Neuronal stem cell (in vitro differentiated cells): ENCODE measurements around the gene APOA1.

Experiments
- DNase-seq: peaks from one replicate; pipeline ENCODE4 v3.0.0-alpha.2; 2013; ENCODE audit warnings: low spot score
- H2AFZ ChIP-seq: one replicate; pipeline ENCODE4 v1.6.1; 2013; ENCODE audit warnings: mild to moderate bottlenecking, low read length, inconsistent platforms
- H2AK5ac ChIP-seq: 2 replicates; pipeline ENCODE4 v1.6.1; 2013; ENCODE audit warnings: low read depth, mild to moderate bottlenecking, inconsistent platforms, low read length, moderate library complexity, mixed read lengths
- H2BK120ac ChIP-seq: 2 replicates; pipeline ENCODE4 v1.6.1; 2013; ENCODE audit warnings: low read depth, mild to moderate bottlenecking, inconsistent platforms, low read length, moderate library complexity, mixed read lengths
- H2BK12ac ChIP-seq: one replicate; pipeline ENCODE4 v1.6.1; 2013; ENCODE audit warnings: low read length, inconsistent platforms
- H2BK15ac ChIP-seq: 2 replicates; pipeline ENCODE4 v1.6.1; 2013; ENCODE audit warnings: mild to moderate bottlenecking, low read length, inconsistent platforms, mixed read lengths
- H2BK5ac ChIP-seq: one replicate; pipeline ENCODE4 v1.6.1; 2013; ENCODE audit warnings: inconsistent platforms, mild to moderate bottlenecking, low read length, moderate library complexity
- H3K14ac ChIP-seq: one replicate; pipeline ENCODE4 v1.6.1; 2013; ENCODE audit warnings: low read length, inconsistent platforms
- H3K18ac ChIP-seq: 2 replicates; pipeline ENCODE4 v1.6.1; 2013; ENCODE audit warnings: low read length, inconsistent platforms
- H3K23ac ChIP-seq: 2 replicates; pipeline ENCODE4 v1.6.1; 2013; ENCODE audit warnings: low read depth, mild to moderate bottlenecking, mixed read lengths, low read length, inconsistent platforms; ENCODE audit not compliant: poor library complexity
- H3K27ac ChIP-seq: replicated peaks from 3 replicates; pipeline ENCODE4 v1.5.1; 2013; ENCODE audit warnings: low read length, inconsistent platforms
- H3K27me3 ChIP-seq, 3 experiments: 2 replicates each; pipeline ENCODE4 v1.6.1; 2013; ENCODE audit warnings: low read length in 3 of 3, mild to moderate bottlenecking in 2 of 3, inconsistent platforms in 1 of 3, low read depth in 1 of 3, mixed read lengths in 1 of 3, moderate library complexity in 1 of 3; ENCODE audit not compliant: control insufficient read depth in 3 of 3, insufficient read depth in 3 of 3
- H3K36me3 ChIP-seq, 2 donors: replicated peaks in 1 of 2; 2 replicates each; pipeline ENCODE4 v1.6.1; 2013; ENCODE audit warnings: low read length in 2 of 2; ENCODE audit not compliant: control insufficient read depth in 2 of 2, insufficient read depth in 2 of 2
- H3K4ac ChIP-seq: 2 replicates; pipeline ENCODE4 v1.6.1; 2013; ENCODE audit warnings: inconsistent platforms, mild to moderate bottlenecking, low read length, moderate library complexity
- H3K4me1 ChIP-seq, 2 donors: 1 replicate in 1 of 2; 2 replicates in 1 of 2; pipeline ENCODE4 v1.6.1; 2013; ENCODE audit warnings: low read length in 2 of 2, low read depth in 1 of 2; ENCODE audit not compliant: control insufficient read depth in 2 of 2, insufficient read depth in 1 of 2
- H3K4me2 ChIP-seq: one replicate; pipeline ENCODE4 v1.6.1; 2013; ENCODE audit warnings: mild to moderate bottlenecking, low read length, inconsistent platforms; ENCODE audit not compliant: insufficient read depth, poor library complexity, severe bottlenecking
- H3K4me3 ChIP-seq, 2 donors: 2 replicates each; pipeline ENCODE4 v1.5.1; 2013; ENCODE audit warnings: low read length in 2 of 2, mild to moderate bottlenecking in 2 of 2, inconsistent platforms in 1 of 2, moderate library complexity in 1 of 2
- H3K79me1 ChIP-seq: one replicate; pipeline ENCODE4 v1.6.1; 2013; ENCODE audit warnings: low read depth, mild to moderate bottlenecking, inconsistent platforms, low read length, moderate library complexity
- H3K9ac ChIP-seq: one replicate; pipeline ENCODE4 v1.6.1; 2013; ENCODE audit warnings: mild to moderate bottlenecking, low read depth, low read length, inconsistent platforms; ENCODE audit not compliant: poor library complexity
- H3K9me3 ChIP-seq, 2 donors: replicated peaks in 1 of 2; 2 replicates each; pipeline versions ENCODE3 to v1.6.1; 2013; ENCODE audit warnings: low read length in 2 of 2, mild to moderate bottlenecking in 2 of 2, inconsistent platforms in 1 of 2, low read depth in 1 of 2, mixed read lengths in 1 of 2, moderate library complexity in 1 of 2; ENCODE audit not compliant: control insufficient read depth in 2 of 2, insufficient read depth in 1 of 2
- H4K8ac ChIP-seq: one replicate; pipeline ENCODE4 v1.6.1; 2013; ENCODE audit warnings: low read depth, mild to moderate bottlenecking, inconsistent platforms, low read length, moderate library complexity
- H4K91ac ChIP-seq: one replicate; pipeline ENCODE4 v1.6.1; 2013; ENCODE audit warnings: low read length, low read depth, mild to moderate bottlenecking, inconsistent platforms; ENCODE audit not compliant: poor library complexity
- WGBS, 2 donors: extraction: QIAGEN DNeasy Blood & Tissue Kit; methylation state at CpG; one replicate each; pipeline ENCODE4 v1.1.7; 2013; ENCODE audit warnings: missing lambda C conversion rate in 2 of 2, mixed read lengths in 1 of 2; ENCODE audit not compliant: insufficient read length in 2 of 2, insufficient replicate concordance in 1 of 2; ENCODE audit errors: extremely low coverage in 2 of 2; 5-methylcytosine and 5-hydroxymethylcytosine counted together

Gene APOA1

GRCh38 chr11:116812109-116812508, 25.3 kb downstream of the APOA1 start:
- WGBS, 2 donors: no CpG with 5 or more reads among the region's 4 CpGs
- Histone ChIP-seq H3K4ac (no peak overlapping the region), H3K4me2 (no peak overlapping the region), H2BK5ac (no peak overlapping the region), H4K91ac (no peak overlapping the region), H3K27me3 (no peaks in the 10 kb centered on the region), H3K9ac (no peak overlapping the region), H2BK12ac (no peak overlapping the region), H3K79me1 (no peaks in the 10 kb centered on the region), H3K4me1 (no peaks in the 10 kb centered on the region), H3K9me3 (no peaks in the 10 kb centered on the region), H2BK120ac (no peak overlapping the region), H2AK5ac (no peak overlapping the region), H4K8ac (no peak overlapping the region), H2BK15ac (no peak overlapping the region), H3K23ac (no peak overlapping the region), H3K4me3 (no peak overlapping the region), H3K18ac (no peak overlapping the region), H3K27ac (no peak overlapping the region), H3K14ac (no peak overlapping the region), H3K36me3 (no peaks in the 10 kb centered on the region), H2AFZ (no peak overlapping the region)
- DNase-seq: no peak

GRCh38 chr11:116811194-116811593, 26.2 kb downstream of the APOA1 start:
- H2AFZ ChIP-seq: peak overlapping the region; percentile 35
- H3K27me3 ChIP-seq: peaks cover 0 to 5% (median 0%) of the 10 kb centered on the region in 3 experiments
- H3K23ac ChIP-seq: no peak overlapping the region
- no peak overlapping the region for H2BK12ac ChIP-seq
- H3K27ac ChIP-seq: no peak overlapping the region
- no peak overlapping the region for H2BK5ac ChIP-seq
- no peak overlapping the region for H2AK5ac ChIP-seq
- no peak overlapping the region for H3K4me3 ChIP-seq
- H2BK15ac ChIP-seq: no peak overlapping the region
- no peaks in the 10 kb centered on the region for H3K36me3 ChIP-seq
- no peaks in the 10 kb centered on the region for H3K9me3 ChIP-seq
- H3K18ac ChIP-seq: no peak overlapping the region
- H3K4me2 ChIP-seq: no peak overlapping the region
- no peak for DNase-seq
- no peak overlapping the region for H3K4ac ChIP-seq
- H3K14ac ChIP-seq: no peak overlapping the region
- no CpG with 5 or more reads among the region's 3 CpGs for WGBS, 2 donors
- no peaks in the 10 kb centered on the region for H3K79me1 ChIP-seq
- no peak overlapping the region for H3K9ac ChIP-seq
- no peak overlapping the region for H4K8ac ChIP-seq
- no peaks in the 10 kb centered on the region for H3K4me1 ChIP-seq
- no peak overlapping the region for H2BK120ac ChIP-seq
- H4K91ac ChIP-seq: no peak overlapping the region

GRCh38 chr11:116808262-116809175, 28.9 kb downstream of the APOA1 start:
- Histone ChIP-seq H3K27me3 (peaks cover 0 to 18% (median 0%) of the 10 kb centered on the region in 3 experiments), H2BK120ac (no peak overlapping the region), H3K4me1 (no peaks in the 10 kb centered on the region), H4K8ac (no peak overlapping the region), H3K27ac (no peak overlapping the region), H3K4me3 (no peak overlapping the region), H2AK5ac (no peak overlapping the region), H2BK12ac (no peak overlapping the region), H3K23ac (no peak overlapping the region), H3K9me3 (no peaks in the 10 kb centered on the region), H3K4ac (no peak overlapping the region), H3K18ac (peak overlapping the region; percentile 25), H3K4me2 (no peak overlapping the region), H3K9ac (peak overlapping the region; percentile 12), H3K79me1 (no peaks in the 10 kb centered on the region), H2BK5ac (no peak overlapping the region), H3K36me3 (no peaks in the 10 kb centered on the region), H3K14ac (no peak overlapping the region), H2BK15ac (no peak overlapping the region), H4K91ac (no peak overlapping the region), H2AFZ (no peak overlapping the region)
- DNase-seq: no peak
- WGBS, 2 donors: no CpG with 5 or more reads among the region's 14 CpGs

DNA sequence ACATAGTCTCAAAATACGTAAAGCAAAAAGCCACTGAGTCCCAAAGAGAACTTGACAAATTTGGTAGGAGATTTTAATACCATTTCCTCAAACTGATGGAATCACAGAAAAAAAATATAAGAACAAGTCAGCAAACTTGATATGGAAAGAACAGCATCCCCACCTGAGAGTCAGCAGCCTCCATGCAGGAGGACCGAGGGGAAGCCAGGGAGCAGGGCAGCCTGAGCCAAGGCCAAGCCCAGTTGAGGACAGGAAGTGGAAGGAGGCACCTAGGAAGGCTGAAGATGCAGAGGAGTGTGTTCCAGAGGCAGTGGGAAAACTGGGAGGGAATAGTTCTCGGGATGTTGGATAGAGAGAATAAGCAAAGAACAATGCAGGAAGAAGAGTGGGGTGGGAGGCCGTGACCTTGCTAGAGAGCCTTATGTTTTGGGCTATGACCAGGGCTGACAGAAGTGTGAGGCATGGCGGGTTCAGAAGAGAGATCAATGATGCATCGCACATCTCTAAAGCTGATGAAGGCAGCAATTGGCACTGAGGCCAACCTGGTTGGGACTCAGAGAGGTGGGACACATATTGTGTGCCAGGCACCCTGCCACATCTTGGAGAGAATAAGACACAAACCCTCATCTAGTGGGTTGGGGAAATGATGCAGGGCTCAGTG, 29.7 kb downstream of the APOA1 start:
- no CpG with 5 or more reads among the region's 6 CpGs for WGBS, 2 donors
- Histone ChIP-seq H2BK12ac (no peak overlapping the region), H3K14ac (no peak overlapping the region), H2AFZ (no peak overlapping the region), H3K27ac (no peak overlapping the region), H3K79me1 (no peaks in the 10 kb centered on the region), H3K4me2 (no peak overlapping the region), H4K8ac (no peak overlapping the region), H2BK120ac (no peak overlapping the region), H3K4ac (no peak overlapping the region), H3K27me3 (peaks cover 0 to 21% (median 0%) of the 10 kb centered on the region in 3 experiments), H3K9me3 (no peaks in the 10 kb centered on the region), H2BK5ac (no peak overlapping the region), H3K4me3 (no peak overlapping the region), H2BK15ac (no peak overlapping the region), H3K23ac (peak overlapping the region; percentile 83), H3K4me1 (no peaks in the 10 kb centered on the region), H3K36me3 (no peaks in the 10 kb centered on the region), H2AK5ac (no peak overlapping the region), H4K91ac (no peak overlapping the region), H3K9ac (no peak overlapping the region), H3K18ac (peak overlapping the region; percentile 59)
- DNase-seq: no peak
